ENCODE measurements around the gene LIMK2. TPM values are rescaled to one million over a fixed set of nuclear protein-coding genes. Genes with fewer than 3 reads are reported as not detected.
"Not testable (repeated sequence)": the region's sequence is repeated elsewhere in the genome, so short reads cannot be mapped to it uniquely, and the experiment has no call there.

The LIMK2 gene
- total RNA-seq, 1 donor from 2014 or later: 18.4 TPM

- H3K27me3 ChIP-seq: no peaks in the 10 kb centered on the region
- H3K36me3 ChIP-seq: peaks cover 44 to 49% of the 10 kb centered on the region in 2 donors
- intact Hi-C loops (cut with DNase I): no loop called here
- no peak for TF ChIP-seq CTCF (IDR thresholded peaks at IDR 0.05)
- no peaks in the 10 kb centered on the region for H3K4me1 ChIP-seq
- H3K4me3 ChIP-seq: no peak overlapping the region
- H3K27ac ChIP-seq: no peak overlapping the region
- DNase-seq (ENCODE audit: low spot score in 2 of 2): no peak
- H3K9me3 ChIP-seq: no peaks in the 10 kb centered on the region
Observed at GRCh38 chr22:31187627-31188026, 24.5 kb upstream of the LIMK2 start.

- Histone ChIP-seq H3K4me1 (no peaks in the 10 kb centered on the region), H3K36me3 (peaks cover 65 to 68% of the 10 kb centered on the region in 2 donors), H3K9me3 (no peaks in the 10 kb centered on the region), H3K4me3 (no peak overlapping the region), H3K27me3 (no peaks in the 10 kb centered on the region), H3K27ac (no peak overlapping the region)
- intact Hi-C loops (cut with DNase I): no loop called here
- DNase-seq (ENCODE audit: low spot score in 2 of 2): no peak
- no peak for TF ChIP-seq CTCF (IDR thresholded peaks at IDR 0.05)
Observed at GRCh38 chr22:31192513-31192912, 19.6 kb upstream of the LIMK2 start.

GRCh38 chr22:31193092-31193491 is 19.0 kb upstream of the LIMK2 start:
- no peak overlapping the region for H3K4me3 ChIP-seq
- intact Hi-C loops (cut with DNase I): no loop called here
- no peaks in the 10 kb centered on the region for H3K4me1 ChIP-seq
- TF ChIP-seq CTCF (IDR thresholded peaks at IDR 0.05): no peak
- peaks cover 66 to 68% of the 10 kb centered on the region in 2 donors for H3K36me3 ChIP-seq
- H3K9me3 ChIP-seq: no peaks in the 10 kb centered on the region
- DNase-seq (ENCODE audit: low spot score in 2 of 2): no peak
- no peak overlapping the region for H3K27ac ChIP-seq
- no peaks in the 10 kb centered on the region for H3K27me3 ChIP-seq

- intact Hi-C loops (cut with DNase I); H3K9me3 ChIP-seq; DNase-seq (ENCODE audit: low spot score in 2 of 2); H3K4me1 ChIP-seq; H3K27ac ChIP-seq; H3K27me3 ChIP-seq; H3K4me3 ChIP-seq: not testable (repeated sequence)
- H3K36me3 ChIP-seq: peaks cover 72 to 76% of the 10 kb centered on the region in 2 donors
Observed at GRCh38 chr22:31194681-31195080, 17.4 kb upstream of the LIMK2 start.

GRCh38 chr22:31199187-31199586 is 12.9 kb upstream of the LIMK2 start:
- H3K27ac ChIP-seq: no peak overlapping the region
- H3K27me3 ChIP-seq: no peaks in the 10 kb centered on the region
- TF ChIP-seq CTCF (IDR thresholded peaks at IDR 0.05): peak in 1 of 3 experiments; percentile 8
- no peak overlapping the region for H3K4me3 ChIP-seq
- peaks cover 74 to 78% of the 10 kb centered on the region in 2 donors for H3K36me3 ChIP-seq
- intact Hi-C loops (cut with DNase I): no loop called here
- no peaks in the 10 kb centered on the region for H3K4me1 ChIP-seq
- no peaks in the 10 kb centered on the region for H3K9me3 ChIP-seq
- DNase-seq (ENCODE audit: low spot score in 2 of 2): no peak

GRCh38 chr22:31204352-31204984 is 7.6 kb upstream of the LIMK2 start:
- H3K9me3 ChIP-seq; H3K4me3 ChIP-seq; DNase-seq (ENCODE audit: low spot score in 2 of 2); H3K27ac ChIP-seq; intact Hi-C loops (cut with DNase I); H3K4me1 ChIP-seq; H3K27me3 ChIP-seq: not testable (repeated sequence)
- peaks cover 40 to 62% of the 10 kb centered on the region in 2 donors for H3K36me3 ChIP-seq

GRCh38 chr22:31205059-31205458 is 7.0 kb upstream of the LIMK2 start:
- H3K27me3 ChIP-seq; H3K4me1 ChIP-seq; DNase-seq (ENCODE audit: low spot score in 2 of 2); H3K9me3 ChIP-seq; H3K27ac ChIP-seq; H3K4me3 ChIP-seq; intact Hi-C loops (cut with DNase I): not testable (repeated sequence)
- peaks cover 39 to 56% of the 10 kb centered on the region in 2 donors for H3K36me3 ChIP-seq

- intact Hi-C loops (cut with DNase I); DNase-seq (ENCODE audit: low spot score in 2 of 2); H3K4me1 ChIP-seq; H3K9me3 ChIP-seq; H3K4me3 ChIP-seq; H3K27me3 ChIP-seq: not testable (repeated sequence)
- H3K27ac ChIP-seq: peak overlapping the region in 1 of 2 donors; percentile 11
- H3K36me3 ChIP-seq: peaks cover 33 to 42% of the 10 kb centered on the region in 2 donors
Observed at GRCh38 chr22:31206460-31206859, 5.6 kb upstream of the LIMK2 start.

Data from ascending aorta (tissue), 2 donors.